ENCODE data around the gene DLK1.

The DLK1 gene

DNA sequence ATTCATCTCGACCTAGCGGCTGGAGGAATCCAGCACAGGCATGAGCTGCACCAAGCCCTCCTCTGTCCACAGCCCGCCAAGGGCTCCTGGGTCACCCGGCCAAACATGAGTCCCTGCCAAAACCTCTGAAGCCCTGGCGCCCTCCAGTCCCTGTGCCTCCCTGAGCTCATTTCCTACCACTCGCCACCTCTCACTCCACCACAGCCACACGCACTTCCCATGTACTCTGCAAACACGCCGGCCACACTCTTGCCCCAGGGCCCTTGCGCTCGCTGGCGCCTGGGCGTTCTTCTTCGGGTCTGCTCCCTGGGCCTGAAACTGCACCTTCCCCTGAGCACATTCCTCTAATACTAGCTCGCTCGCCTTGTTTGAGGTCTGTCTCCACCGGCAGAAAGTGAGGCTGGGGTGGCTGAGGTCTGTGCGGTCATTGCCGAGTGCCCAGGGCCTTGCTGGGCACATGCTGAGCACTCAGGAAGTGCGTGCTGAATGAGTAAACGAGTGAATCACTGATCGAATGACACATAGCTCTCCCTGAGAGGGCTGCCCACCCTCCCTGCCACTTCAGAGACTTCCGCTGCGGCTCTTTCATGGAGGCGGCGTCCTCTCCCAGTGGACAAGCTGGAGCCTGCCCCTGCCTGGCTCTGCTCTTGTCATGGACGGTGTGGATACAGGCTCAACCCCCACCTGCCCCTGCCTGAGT lies 33.7 kb upstream of the DLK1 start:
- H3K4me3 ChIP-seq (ENCODE audit: low read depth, low read length): peak overlapping the region; percentile 34; the same call in 1 of the 2 replicates
- TF ChIP-seq, protein P1, sequence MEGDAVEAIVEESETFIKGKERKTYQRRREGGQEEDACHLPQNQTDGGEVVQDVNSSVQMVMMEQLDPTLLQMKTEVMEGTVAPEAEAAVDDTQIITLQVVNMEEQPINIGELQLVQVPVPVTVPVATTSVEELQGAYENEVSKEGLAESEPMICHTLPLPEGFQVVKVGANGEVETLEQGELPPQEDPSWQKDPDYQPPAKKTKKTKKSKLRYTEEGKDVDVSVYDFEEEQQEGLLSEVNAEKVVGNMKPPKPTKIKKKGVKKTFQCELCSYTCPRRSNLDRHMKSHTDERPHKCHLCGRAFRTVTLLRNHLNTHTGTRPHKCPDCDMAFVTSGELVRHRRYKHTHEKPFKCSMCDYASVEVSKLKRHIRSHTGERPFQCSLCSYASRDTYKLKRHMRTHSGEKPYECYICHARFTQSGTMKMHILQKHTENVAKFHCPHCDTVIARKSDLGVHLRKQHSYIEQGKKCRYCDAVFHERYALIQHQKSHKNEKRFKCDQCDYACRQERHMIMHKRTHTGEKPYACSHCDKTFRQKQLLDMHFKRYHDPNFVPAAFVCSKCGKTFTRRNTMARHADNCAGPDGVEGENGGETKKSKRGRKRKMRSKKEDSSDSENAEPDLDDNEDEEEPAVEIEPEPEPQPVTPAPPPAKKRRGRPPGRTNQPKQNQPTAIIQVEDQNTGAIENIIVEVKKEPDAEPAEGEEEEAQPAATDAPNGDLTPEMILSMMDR (IDR thresholded peaks at IDR 0.05; ENCODE audit: low read depth, low read length): no peak

DNA sequence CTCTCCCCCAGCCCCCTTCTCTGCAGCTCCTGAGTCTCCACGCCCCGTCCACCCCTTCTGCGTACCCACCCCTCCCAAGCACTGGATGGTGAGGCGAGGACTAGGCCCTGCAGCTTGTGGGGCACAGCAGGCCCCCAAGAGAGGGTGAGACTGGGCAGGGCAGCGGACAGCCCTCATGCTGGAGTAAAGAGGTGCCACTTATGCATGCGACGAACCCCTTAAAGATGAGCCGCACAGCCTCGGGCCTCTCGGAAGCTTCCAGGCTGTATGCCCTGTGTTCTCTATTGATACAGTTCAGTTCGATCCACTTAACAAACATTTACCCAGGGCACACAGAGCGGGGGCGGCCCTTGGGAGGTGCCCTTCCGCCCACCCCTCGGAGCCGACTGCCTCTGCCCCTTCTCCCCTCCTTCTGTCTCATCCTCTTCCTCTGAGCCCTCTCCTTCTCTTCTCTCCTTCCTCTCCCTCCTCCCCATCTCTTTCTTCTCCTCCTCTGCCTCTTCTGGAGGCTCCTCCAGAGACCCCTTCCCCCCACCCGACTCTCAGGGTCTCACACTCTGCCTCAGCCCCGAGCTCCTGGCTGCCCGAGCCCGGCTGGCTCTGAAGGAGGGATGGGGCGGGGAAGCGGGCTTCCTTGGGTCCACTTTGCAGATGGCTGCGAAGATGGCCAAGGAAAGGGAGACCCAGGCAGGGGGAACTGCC lies 32.7 kb upstream of the DLK1 start:
- no peak overlapping the region for H3K4me3 ChIP-seq (ENCODE audit: low read depth, low read length)
- TF ChIP-seq, protein P1 (IDR thresholded peaks at IDR 0.05; ENCODE audit: low read depth, low read length): no peak

DNA sequence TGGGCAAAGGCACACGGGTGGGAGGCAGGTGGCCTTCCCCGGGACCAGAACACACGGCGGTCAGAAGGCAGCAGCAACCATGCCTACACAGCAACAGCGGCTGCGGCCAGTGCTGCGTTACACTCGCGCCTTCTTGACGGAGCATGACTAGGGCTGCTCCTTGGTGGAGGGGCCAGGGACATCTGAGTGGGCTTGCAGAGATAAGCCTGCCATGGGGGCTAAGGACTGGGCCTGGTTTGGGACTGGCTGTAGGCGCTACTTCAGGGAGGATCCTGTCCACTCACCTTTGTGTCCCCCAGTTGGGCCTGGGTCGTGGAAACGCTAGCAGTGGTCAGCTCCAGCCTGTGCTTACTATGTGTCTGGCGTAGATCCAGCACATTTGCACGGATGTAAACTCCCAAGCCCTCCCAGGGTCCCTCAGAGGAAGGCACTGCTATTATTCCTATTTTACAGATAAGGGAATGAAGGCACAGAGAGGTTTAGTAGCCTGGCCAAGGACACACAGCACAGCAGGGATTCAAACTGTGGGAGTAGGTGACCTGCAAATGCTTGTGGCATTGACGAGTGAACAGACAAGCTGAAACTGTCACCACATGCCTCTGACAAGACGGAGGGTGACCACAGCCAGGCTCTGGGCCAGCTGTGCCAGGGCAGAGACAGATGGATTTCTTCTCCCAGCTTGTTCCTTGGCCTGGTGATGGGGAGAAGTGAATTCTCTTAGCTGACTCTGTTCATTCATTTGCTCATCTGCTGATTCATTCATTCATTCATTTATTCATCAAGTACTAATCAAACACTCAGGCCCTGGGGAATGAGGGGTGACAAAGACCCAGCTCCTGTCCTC lies 31.9 kb upstream of the DLK1 start:
- TF ChIP-seq, protein P1 (IDR thresholded peaks at IDR 0.05; ENCODE audit: low read depth, low read length): no peak

DNA sequence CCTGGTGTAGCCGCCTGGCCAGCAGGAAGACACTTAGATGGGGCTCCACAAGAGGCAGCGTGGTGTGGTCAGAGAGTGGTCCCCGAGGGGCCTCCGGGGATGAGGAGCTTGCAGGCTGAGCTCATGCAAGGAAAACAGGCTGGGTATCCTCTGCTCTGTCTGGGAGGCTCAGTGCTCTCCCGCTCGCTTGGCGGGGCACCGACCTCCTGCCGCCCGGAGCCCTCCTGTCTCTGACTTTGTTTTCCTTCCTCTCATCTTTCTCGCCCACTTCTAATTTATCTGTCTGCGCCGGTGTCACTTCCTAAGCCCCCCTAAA lies 31.3 kb upstream of the DLK1 start:
- no peak overlapping the region for H3K4me3 ChIP-seq (ENCODE audit: low read depth, low read length)
- TF ChIP-seq, protein P1 (IDR thresholded peaks at IDR 0.05; ENCODE audit: low read depth, low read length): no peak

More for the DNA sequence above, 31.9 kb upstream of the DLK1 start:
- H3K4me3 ChIP-seq (ENCODE audit: low read depth, low read length): no peak overlapping the region

DNA sequence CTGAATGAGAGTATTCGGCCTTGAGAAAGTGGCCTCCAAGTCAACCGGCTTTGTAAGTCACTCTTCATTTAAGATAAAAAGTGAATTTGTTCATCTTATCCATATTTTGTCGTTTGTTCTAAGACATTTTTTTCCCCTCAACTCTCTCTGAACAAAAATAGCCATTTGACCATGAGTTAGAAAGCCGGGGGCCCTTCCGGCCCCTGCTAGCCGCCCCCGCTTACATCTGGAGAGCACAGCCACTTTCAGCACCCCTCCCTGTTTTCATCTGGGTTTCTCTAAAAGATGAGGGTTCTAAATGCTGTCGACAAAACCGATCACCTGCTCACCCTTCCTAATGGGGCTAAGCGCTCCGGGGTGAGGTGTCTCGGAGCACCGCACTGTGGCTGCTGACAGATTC lies 30.7 kb upstream of the DLK1 start:
- TF ChIP-seq, protein P1 (IDR thresholded peaks at IDR 0.05; ENCODE audit: low read depth, low read length): no peak
- H3K4me3 ChIP-seq (ENCODE audit: low read depth, low read length): no peak overlapping the region

DNA sequence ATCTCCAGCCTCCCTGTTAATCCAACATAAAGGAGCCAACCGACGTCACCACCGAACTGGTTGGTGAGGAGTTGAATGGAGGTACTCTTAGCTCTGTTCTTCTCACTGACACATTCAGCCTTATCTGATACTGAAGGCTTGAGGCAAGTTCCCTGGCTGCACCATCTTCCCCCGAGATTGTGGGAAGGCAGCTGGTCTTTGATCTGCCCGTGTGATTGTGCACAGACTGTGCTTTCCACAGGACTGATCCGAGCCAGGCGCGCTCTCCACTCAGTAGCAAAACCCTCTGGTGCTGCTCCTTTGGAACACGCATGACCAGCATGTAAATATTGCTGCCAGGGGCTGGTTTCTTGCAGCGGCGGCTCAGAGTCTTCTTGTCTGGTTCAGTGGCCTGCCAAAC lies 30.1 kb upstream of the DLK1 start:
- TF ChIP-seq, protein P1 (IDR thresholded peaks at IDR 0.05; ENCODE audit: low read depth, low read length): no peak

More for the DNA sequence above, 30.1 kb upstream of the DLK1 start:
- no peak overlapping the region for H3K4me3 ChIP-seq (ENCODE audit: low read depth, low read length)

Measured in WI38 (cell line).